B cell (primary cell): ENCODE data around the gene CCNYL1. TPM values are rescaled to one million over a fixed set of nuclear protein-coding genes. Genes with fewer than 3 reads are reported as not detected.

Source experiments
- ATAC-seq: fragments of 200-7000 bp; cut with Tn5 transposase; one replicate; pipeline ENCODE4 v1.10.0; 2021; ENCODE audit warnings: low read depth, mild to moderate bottlenecking, moderate number of reproducible peaks, moderate library complexity
- CTCF ChIA-PET: fragments of 350-600 bp; sonication (Branson Sonifier 250); formaldehyde crosslinking; loops from one replicate; lab custom pipeline; 2021; ENCODE audit warnings: antibody characterized with exemption, inconsistent platforms; lab: Charles Lee
- POLR2A ChIA-PET: fragments of 350-600 bp; sonication (Branson Sonifier 250); formaldehyde crosslinking; loops from one replicate; lab custom pipeline; 2021; ENCODE audit warnings: antibody characterized with exemption; lab: Charles Lee
- DNase-seq: peaks from one replicate; pipeline ENCODE4 v3.0.0; 2013
- H2AFZ ChIP-seq: 2 replicates; pipeline ENCODE4 v1.6.1; 2012; ENCODE audit warnings: mild to moderate bottlenecking, low read depth, low read length; ENCODE audit not compliant: insufficient read depth, poor library complexity, severe bottlenecking
- H3K27ac ChIP-seq, 2 donors: 1 replicate in 1 of 2; 2 replicates in 1 of 2; pipeline ENCODE4 v1.5.1; 2012 to 2013; ENCODE audit warnings: low read length in 2 of 2, mild to moderate bottlenecking in 2 of 2, moderate library complexity in 1 of 2
- H3K27me3 ChIP-seq, 4 experiments: fragments of 200-600 bp in 1 of 4; sonication (generic) in 1 of 4; replicated peaks in 1 of 4; 1 replicate in 2 of 4; 2 replicates in 2 of 4; pipeline versions ENCODE4 v1.6.1 to v1.7.0; 2013 to 2016; ENCODE audit warnings: low read length in 3 of 4, mild to moderate bottlenecking in 2 of 4, mixed read lengths in 1 of 4, moderate library complexity in 1 of 4; ENCODE audit not compliant: insufficient read depth in 4 of 4, control insufficient read depth in 3 of 4; ENCODE audit errors: control extremely low read depth in 1 of 4
- H3K36me3 ChIP-seq, 2 experiments: replicated peaks in 1 of 2; 1 replicate in 1 of 2; 2 replicates in 1 of 2; pipeline versions ENCODE4 v1.6.1 to v1.7.1; 2013; ENCODE audit warnings: low read length in 1 of 2; ENCODE audit not compliant: insufficient read depth in 2 of 2, control insufficient read depth in 1 of 2; ENCODE audit errors: control extremely low read depth in 1 of 2, extremely low read depth in 1 of 2
- H3K4me1 ChIP-seq, 2 donors: fragments of 200-600 bp in 1 of 2; sonication (generic) in 1 of 2; 1 replicate in 1 of 2; 2 replicates in 1 of 2; pipeline versions ENCODE4 v1.5.1 to v1.6.1; 2013 to 2017; ENCODE audit warnings: low read length in 2 of 2; ENCODE audit not compliant: control insufficient read depth in 2 of 2, insufficient read depth in 2 of 2
- H3K4me2 ChIP-seq: replicated peaks from 2 replicates; pipeline ENCODE3; 2012; ENCODE audit warnings: mild to moderate bottlenecking, low read depth, low read length; ENCODE audit not compliant: poor library complexity, severe bottlenecking
- H3K4me3 ChIP-seq, 5 experiments: fragments of 200-600 bp in 1 of 5; sonication (generic) in 1 of 5; 1 replicate in 3 of 5; 2 replicates in 2 of 5; pipeline versions ENCODE4 v1.5.1 to v1.7.0; 2011 to 2016; ENCODE audit warnings: low read length in 4 of 5, mild to moderate bottlenecking in 4 of 5, low read depth in 2 of 5, control low read depth in 1 of 5, moderate library complexity in 1 of 5; ENCODE audit not compliant: insufficient read depth in 1 of 5; ENCODE audit errors: control extremely low read depth in 1 of 5, extremely low read depth in 1 of 5
- H3K79me2 ChIP-seq: fragments of 200-600 bp; sonication (generic); one replicate; pipeline ENCODE4 v1.6.0; 2016; ENCODE audit warnings: low read length; ENCODE audit not compliant: control insufficient read depth, insufficient read depth
- H3K9ac ChIP-seq: fragments of 200-600 bp; sonication (generic); 2 replicates; pipeline ENCODE4 v1.6.1; 2017; ENCODE audit warnings: mild to moderate bottlenecking, low read length, moderate library complexity
- H3K9me3 ChIP-seq, 3 donors: one replicate each; pipeline versions ENCODE4 v1.6.1 to v1.7.1; 2013; ENCODE audit warnings: low read length in 2 of 3; ENCODE audit not compliant: control insufficient read depth in 2 of 3, insufficient read depth in 1 of 3; ENCODE audit errors: control extremely low read depth in 1 of 3
- H4K20me1 ChIP-seq: 2 replicates; pipeline ENCODE4 v1.6.0; 2012; ENCODE audit warnings: mild to moderate bottlenecking, low read length; ENCODE audit not compliant: insufficient read depth, control insufficient read depth, poor library complexity, severe bottlenecking
- H3K27ac Mint-ChIP-seq: one replicate; pipeline ENCODE4 v1.8.0; 2021; ENCODE audit warnings: mixed read lengths
- H3K27me3 Mint-ChIP-seq: one replicate; pipeline ENCODE4 v1.8.0; 2021; ENCODE audit warnings: mixed read lengths
- H3K4me1 Mint-ChIP-seq: one replicate; pipeline ENCODE4 v1.8.0; 2021; ENCODE audit warnings: mixed read lengths
- H3K4me3 Mint-ChIP-seq: one replicate; pipeline ENCODE4 v1.8.0; 2021; ENCODE audit warnings: mixed read lengths
- H3K9me3 Mint-ChIP-seq: one replicate; pipeline ENCODE4 v1.8.0; 2022; ENCODE audit warnings: mixed read lengths; ENCODE audit not compliant: insufficient read depth
- EZH2 ChIP-seq: IDR thresholded peaks from 2 replicates; pipeline ENCODE4 v1.6.1; 2012; ENCODE audit warnings: borderline replicate concordance, low read depth, mild to moderate bottlenecking, moderate library complexity, low read length; ENCODE audit not compliant: insufficient read depth, poor library complexity, severe bottlenecking
- WGBS: methylation state at CpG from one replicate; pipeline ENCODE4 v1.1.5; 2013; ENCODE audit warnings: missing lambda C conversion rate; ENCODE audit not compliant: insufficient coverage; 5-methylcytosine and 5-hydroxymethylcytosine counted together
- intact Hi-C: fragments of 100-400 bp; cut with micrococcal nuclease; formaldehyde crosslinking; loops from one replicate; pipeline ENCODE4 v1.10.0; 2022
- polyA plus RNA-seq: library from polyadenylated mRNA; depleted of rRNA; stranded (reverse); fragments of >200 nt; gene quantifications from 2 replicates; pipeline ENCODE4 v1.2.3, GENCODE V29; 2012
- total RNA-seq, 2 donors: library from RNA; stranded (reverse); fragments of 120-200 nt in 1 of 2; gene quantifications; 1 replicate in 1 of 2; 2 replicates in 1 of 2; pipeline versions ENCODE4 v1.2.3 to v1.2.4, GENCODE V29; 2013 to 2022
- TF ChIP-seq, protein P1 (sequence below): fragments of 200-600 bp; IDR thresholded peaks from one replicate; pipeline ENCODE4 v1.8.0; 2022; ENCODE audit warnings: antibody characterized with exemption, mild to moderate bottlenecking

Gene CCNYL1
- total and polyA plus RNA-seq, 2 donors (not counting 1 experiment from before 2014, with no cell fraction given): 8.6 to 14.2 TPM

GRCh38 chr2:207692206-207693065 is 19.0 kb upstream of the CCNYL1 start:
- no peak overlapping the region for H3K27ac Mint-ChIP-seq
- CTCF ChIA-PET: interaction anchor here (0.6 to 4.2 kb wide), 17 partner anchors 15 to 572 kb away, joined by 3 to 31 read pairs (median 3); partner anchors contain the start of genes CCNYL1 and METTL21A

More at GRCh38 chr2:207692206-207693065, 19.0 kb upstream of the CCNYL1 start:
- H2AFZ ChIP-seq: peak overlapping the region; percentile 41
- no peak overlapping the region for H3K4me2 ChIP-seq
- H3K9me3 ChIP-seq: no peaks in the 10 kb centered on the region
- H3K27me3 ChIP-seq: no peaks in the 10 kb centered on the region
- TF ChIP-seq, protein P1, sequence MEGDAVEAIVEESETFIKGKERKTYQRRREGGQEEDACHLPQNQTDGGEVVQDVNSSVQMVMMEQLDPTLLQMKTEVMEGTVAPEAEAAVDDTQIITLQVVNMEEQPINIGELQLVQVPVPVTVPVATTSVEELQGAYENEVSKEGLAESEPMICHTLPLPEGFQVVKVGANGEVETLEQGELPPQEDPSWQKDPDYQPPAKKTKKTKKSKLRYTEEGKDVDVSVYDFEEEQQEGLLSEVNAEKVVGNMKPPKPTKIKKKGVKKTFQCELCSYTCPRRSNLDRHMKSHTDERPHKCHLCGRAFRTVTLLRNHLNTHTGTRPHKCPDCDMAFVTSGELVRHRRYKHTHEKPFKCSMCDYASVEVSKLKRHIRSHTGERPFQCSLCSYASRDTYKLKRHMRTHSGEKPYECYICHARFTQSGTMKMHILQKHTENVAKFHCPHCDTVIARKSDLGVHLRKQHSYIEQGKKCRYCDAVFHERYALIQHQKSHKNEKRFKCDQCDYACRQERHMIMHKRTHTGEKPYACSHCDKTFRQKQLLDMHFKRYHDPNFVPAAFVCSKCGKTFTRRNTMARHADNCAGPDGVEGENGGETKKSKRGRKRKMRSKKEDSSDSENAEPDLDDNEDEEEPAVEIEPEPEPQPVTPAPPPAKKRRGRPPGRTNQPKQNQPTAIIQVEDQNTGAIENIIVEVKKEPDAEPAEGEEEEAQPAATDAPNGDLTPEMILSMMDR: peak; percentile 70
- no peak for TF ChIP-seq EZH2
- Mint-ChIP-seq H3K9me3 (no peaks in the 10 kb centered on the region), H3K27me3 (no peaks in the 10 kb centered on the region), H3K4me3 (no peak overlapping the region), H3K4me1 (peaks cover 4% of the 10 kb centered on the region)
- no peaks in the 10 kb centered on the region for H3K79me2 ChIP-seq
- no peaks in the 10 kb centered on the region for H4K20me1 ChIP-seq
- no peak overlapping the region for H3K9ac ChIP-seq
- peaks cover 5 to 8% of the 10 kb centered on the region in 2 donors for H3K4me1 ChIP-seq
- DNase-seq (peak; percentile 68), ATAC-seq (peak; percentile 66)
- POLR2A ChIA-PET: interaction anchor here (0.5 kb wide), 1 partner anchor 54 kb away, joined by 7 read pairs; no protein-coding TSS in a partner anchor
- intact Hi-C loops: no loop called here
- H3K4me3 ChIP-seq: no peak overlapping the region
- no peaks in the 10 kb centered on the region for H3K36me3 ChIP-seq
- WGBS: 53% methylated on average over 3 of the region's 7 CpGs
- H3K27ac ChIP-seq: no peak overlapping the region
